ENCODE results near the gene RTEL1.

DNA sequence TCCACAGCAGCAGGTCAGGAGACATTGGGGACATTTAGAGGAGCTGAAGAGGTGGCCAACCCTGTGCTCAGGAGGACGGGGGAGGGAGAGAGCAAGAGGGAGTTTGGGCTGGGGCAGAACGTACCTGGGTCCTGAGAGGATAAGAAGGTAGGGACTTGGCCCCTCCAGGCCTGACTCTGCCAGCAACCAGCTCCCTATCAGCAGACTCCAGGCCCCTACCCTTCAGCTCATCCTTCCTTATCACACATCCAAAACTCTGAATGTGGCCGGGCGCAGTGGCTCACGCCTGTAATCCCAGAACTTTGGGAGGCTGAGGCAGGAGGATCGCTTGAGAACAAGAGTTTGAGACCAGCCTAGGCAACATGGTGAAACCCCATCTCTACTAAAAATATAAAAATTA lies 9.9 kb upstream of the RTEL1 start:
- TF ChIP-seq, protein P1, sequence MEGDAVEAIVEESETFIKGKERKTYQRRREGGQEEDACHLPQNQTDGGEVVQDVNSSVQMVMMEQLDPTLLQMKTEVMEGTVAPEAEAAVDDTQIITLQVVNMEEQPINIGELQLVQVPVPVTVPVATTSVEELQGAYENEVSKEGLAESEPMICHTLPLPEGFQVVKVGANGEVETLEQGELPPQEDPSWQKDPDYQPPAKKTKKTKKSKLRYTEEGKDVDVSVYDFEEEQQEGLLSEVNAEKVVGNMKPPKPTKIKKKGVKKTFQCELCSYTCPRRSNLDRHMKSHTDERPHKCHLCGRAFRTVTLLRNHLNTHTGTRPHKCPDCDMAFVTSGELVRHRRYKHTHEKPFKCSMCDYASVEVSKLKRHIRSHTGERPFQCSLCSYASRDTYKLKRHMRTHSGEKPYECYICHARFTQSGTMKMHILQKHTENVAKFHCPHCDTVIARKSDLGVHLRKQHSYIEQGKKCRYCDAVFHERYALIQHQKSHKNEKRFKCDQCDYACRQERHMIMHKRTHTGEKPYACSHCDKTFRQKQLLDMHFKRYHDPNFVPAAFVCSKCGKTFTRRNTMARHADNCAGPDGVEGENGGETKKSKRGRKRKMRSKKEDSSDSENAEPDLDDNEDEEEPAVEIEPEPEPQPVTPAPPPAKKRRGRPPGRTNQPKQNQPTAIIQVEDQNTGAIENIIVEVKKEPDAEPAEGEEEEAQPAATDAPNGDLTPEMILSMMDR (IDR thresholded peaks at IDR 0.05) = no peak
- no peak for TF ChIP-seq ZFX (IDR thresholded peaks at IDR 0.05; ENCODE audit: borderline replicate concordance)

Data from 22Rv1 (cell line).